A549 (cell line): Measurements from ENCODE around the gene SLC8A1. TPM values are rescaled to one million over a fixed set of nuclear protein-coding genes. Genes with fewer than 3 reads are reported as not detected.

Experiments
- ATAC-seq, 2 experiments: fragments of 200-7000 bp in 1 of 2; fragments of >200 bp in 1 of 2; cut with Nextera tagmentation in 1 of 2; cut with Tn5 transposase in 1 of 2; 3 replicates each; pipeline versions ENCODE4 v1.8.0 to v1.9.1; 2018 to 2020; ENCODE audit warnings: mild to moderate bottlenecking in 1 of 2, moderate library complexity in 1 of 2
- CTCF ChIA-PET: fragments of 300-600 bp; sonication (Branson Sonifier 250); formaldehyde crosslinking; extraction: SDS; loops from one replicate; lab custom pipeline; 2021; ENCODE audit warnings: antibody characterized with exemption, inconsistent platforms; lab: Yijun Ruan, JAX
- POLR2A ChIA-PET: fragments of 350-600 bp; formaldehyde crosslinking; extraction: SDS; loops from one replicate; lab custom pipeline; 2021; ENCODE audit warnings: antibody characterized with exemption, inconsistent platforms; lab: Yijun Ruan, JAX
- DNase-seq, 2 experiments: peaks; one replicate each; pipeline versions ENCODE4 v3.0.0 to v3.0.0-alpha.2; 2011 to 2016; ENCODE audit warnings: low read depth in 1 of 2, low spot score in 1 of 2
- FAIRE-seq: peaks from 2 replicates; lab custom pipeline; 2011; peaks lifted over from hg19 to GRCh38; lab: Jason Lieb, UNC
- H3K27ac ChIP-seq, 2 experiments: fragments of >200 bp; sonication (Bioruptor Twin); formaldehyde crosslinking; 3 replicates each; pipeline ENCODE4 v1.5.1; 2016 to 2017
- H3K4me1 ChIP-seq: fragments of >200 bp; sonication (Bioruptor Twin); formaldehyde crosslinking; 3 replicates; pipeline ENCODE4 v1.6.1; 2016
- H3K4me2 ChIP-seq: fragments of >200 bp; sonication (Bioruptor Twin); formaldehyde crosslinking; 3 replicates; pipeline ENCODE4 v1.6.1; 2016
- H3K4me3 ChIP-seq: fragments of >200 bp; sonication (Bioruptor Twin); formaldehyde crosslinking; 3 replicates; pipeline ENCODE4 v1.5.1; 2016
- H3K9me3 ChIP-seq: fragments of >200 bp; sonication (Bioruptor Twin); formaldehyde crosslinking; 3 replicates; pipeline ENCODE4 v1.6.1; 2016
- BHLHE40 ChIP-seq: IDR thresholded peaks from 2 replicates; pipeline ENCODE4 v1.6.1; 2012; ENCODE audit warnings: low read depth, low read length, inconsistent platforms
- CHD2 ChIP-seq: fragments of 150-350 bp; IDR thresholded peaks from 2 replicates; pipeline ENCODE4 v1.6.1; 2014; ENCODE audit warnings: low read length; ENCODE audit not compliant: partially characterized antibody
- CTCF ChIP-seq: fragments of >200 bp; sonication (Bioruptor Twin); formaldehyde crosslinking; IDR thresholded peaks from 3 replicates; pipeline ENCODE4 v1.5.1; 2016
- E2F6 ChIP-seq: IDR thresholded peaks from 2 replicates; pipeline ENCODE4 v1.6.1; 2012; ENCODE audit warnings: low read depth, borderline replicate concordance
- ESRRA ChIP-seq: fragments of 150-350 bp; IDR thresholded peaks from 2 replicates; pipeline ENCODE4 v1.6.1; 2014; ENCODE audit warnings: mild to moderate bottlenecking, low read length, borderline replicate concordance
- FOSL2 ChIP-seq, 2 experiments: fragments of 450-650 bp in 1 of 2; fragments of >200 bp in 1 of 2; sonication (Bioruptor Twin) in 1 of 2; formaldehyde crosslinking; IDR thresholded peaks; 2 replicates each; pipeline versions ENCODE4 v1.5.0 to v1.6.1; 2016 to 2020; ENCODE audit warnings: mild to moderate bottlenecking in 1 of 2, moderate library complexity in 1 of 2
- HDAC2 ChIP-seq: fragments of 200-600 bp; sonication (generic); IDR thresholded peaks from 2 replicates; pipeline ENCODE4 v1.6.1; 2016
- HEYL ChIP-seq: fragments of 250-450 bp; sonication (Bioruptor Pico); IDR thresholded peaks from 2 replicates; pipeline ENCODE4 v1.8.0; 2021; ENCODE audit warnings: mild to moderate bottlenecking, moderate library complexity
- HMGXB4 ChIP-seq: fragments of 250-450 bp; sonication (Bioruptor Pico); IDR thresholded peaks from 2 replicates; pipeline ENCODE4 v1.5.0; 2021; ENCODE audit warnings: mild to moderate bottlenecking, moderate library complexity, borderline replicate concordance
- JUN ChIP-seq, 2 experiments: fragments of >200 bp; sonication (Bioruptor Twin); formaldehyde crosslinking; IDR thresholded peaks; 2 replicates in 1 of 2; 3 replicates in 1 of 2; pipeline ENCODE4 v1.6.1; 2016 to 2017
- KDM5A ChIP-seq: fragments of 200-600 bp; sonication (generic); IDR thresholded peaks from 2 replicates; pipeline ENCODE4 v1.6.1; 2016; ENCODE audit warnings: antibody characterized with exemption, mild to moderate bottlenecking
- MYC ChIP-seq: IDR thresholded peaks from 2 replicates; pipeline ENCODE4 v1.6.1; 2012; ENCODE audit warnings: mild to moderate bottlenecking, inconsistent platforms, low read length, improper control_type of control experiment, borderline replicate concordance
- NR3C1 ChIP-seq: fragments of >200 bp; sonication (Bioruptor Twin); formaldehyde crosslinking; IDR thresholded peaks from 3 replicates; pipeline ENCODE4 v1.6.1; 2017
- POLR2A ChIP-seq: IDR thresholded peaks from 2 replicates; pipeline ENCODE4 v1.6.1; 2012; ENCODE audit warnings: mild to moderate bottlenecking, low read length
- RCOR1 ChIP-seq: fragments of 150-350 bp; IDR thresholded peaks from 2 replicates; pipeline ENCODE4 v1.6.1; 2014; ENCODE audit warnings: antibody characterized with exemption, low read length, low read depth
- RFX5 ChIP-seq: fragments of 450-650 bp; IDR thresholded peaks from 2 replicates; pipeline ENCODE4 v1.7.1; 2014; ENCODE audit warnings: antibody characterized with exemption, mild to moderate bottlenecking, moderate library complexity
- SMC3 ChIP-seq: fragments of >200 bp; sonication (Bioruptor Twin); formaldehyde crosslinking; IDR thresholded peaks from 3 replicates; pipeline ENCODE4 v1.6.1; 2018; ENCODE audit warnings: inconsistent platforms
- TFCP2L1 ChIP-seq: fragments of 250-450 bp; sonication (Bioruptor Pico); IDR thresholded peaks from 2 replicates; pipeline ENCODE4 v1.5.0; 2021; ENCODE audit warnings: mild to moderate bottlenecking
- TP53 ChIP-seq: fragments of 250-450 bp; sonication (Bioruptor Pico); IDR thresholded peaks from 2 replicates; pipeline ENCODE4 v1.5.0; 2021; ENCODE audit warnings: mild to moderate bottlenecking, moderate library complexity
- ZC3H11A ChIP-seq: fragments of 450-650 bp; IDR thresholded peaks from 2 replicates; pipeline ENCODE4 v1.6.1; 2014; ENCODE audit warnings: antibody characterized with exemption, mild to moderate bottlenecking
- WGBS: methylation state at CpG from one replicate; pipeline ENCODE4 v1.1.6; 2017; ENCODE audit errors: missing lambda C conversion rate; 5-methylcytosine and 5-hydroxymethylcytosine counted together
- polyA plus RNA-seq, 4 experiments: library from polyadenylated mRNA; depleted of rRNA in 3 of 4; stranded (reverse); fragments of >200 nt; fragmentation: RNase III in 1 of 4; extraction: RNeasy Plus Mini Kit Qiagen cat#74134 plus additional on column Dnase treatment in 1 of 4; gene quantifications; 2 replicates in 3 of 4; 3 replicates in 1 of 4; pipeline ENCODE4 v1.2.3, GENCODE V29; 2011 to 2017

The SLC8A1 gene
- polyA plus RNA-seq, 2 of the 4 experiments (the other 2 are of a cell fraction) = 0.28 to 0.92 TPM

DNA sequence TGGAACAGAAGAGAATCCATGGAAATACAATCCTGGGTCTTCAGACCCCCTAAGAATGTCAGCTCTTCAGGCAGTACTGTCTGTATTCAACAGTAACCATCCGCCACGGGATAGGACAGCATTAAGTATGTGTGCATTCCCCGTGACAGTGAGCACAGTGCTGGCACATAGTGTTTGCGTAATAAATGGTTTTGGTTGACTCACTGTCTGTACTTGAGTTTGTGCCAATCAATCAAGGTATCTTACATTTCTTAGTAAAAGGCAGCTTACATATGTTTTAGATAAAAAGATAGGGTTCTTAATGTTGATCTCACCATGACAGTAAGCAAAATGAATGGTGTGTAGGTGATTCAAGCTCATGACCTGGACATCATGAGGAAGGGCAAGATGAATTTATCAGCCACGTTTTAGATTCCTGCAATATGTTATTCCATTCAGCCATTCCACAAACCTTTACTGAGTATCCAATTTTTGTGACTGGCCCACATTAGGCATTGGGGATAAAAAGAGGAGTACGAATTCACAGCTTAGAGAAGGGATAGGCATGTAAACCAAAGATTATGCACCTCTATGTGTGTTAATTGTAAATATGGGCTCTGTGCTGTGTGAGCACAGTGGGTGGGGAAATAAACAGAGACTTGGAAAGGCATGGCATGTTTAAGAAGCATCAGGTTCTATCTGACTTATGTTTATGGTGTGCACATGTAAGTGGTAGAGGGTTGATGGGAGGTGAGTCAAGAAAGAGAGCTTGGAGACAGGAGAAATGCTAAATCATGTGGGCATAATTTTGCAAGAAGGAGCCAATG is 258.8 kb downstream of the SLC8A1 start:
- POLR2A ChIA-PET = no interaction called here
- H3K27ac ChIP-seq = no peak overlapping the region
- FAIRE-seq = no peak

GRCh38 chr2:40190457-40190856 is 261.4 kb downstream of the SLC8A1 start:
- H3K27ac ChIP-seq = no peak overlapping the region
- no peak for ATAC-seq
- H3K4me1 ChIP-seq = no peaks in the 10 kb centered on the region
- FAIRE-seq = no peak
- no peak overlapping the region for H3K4me2 ChIP-seq
- WGBS = 12% methylated on average over 5 of the region's 5 CpGs
- TF ChIP-seq HMGXB4 (CRISPR knock-in tag) (no peak), RFX5 (no peak), NR3C1 (no peak), HEYL (CRISPR knock-in tag) (no peak), MYC (no peak), BHLHE40 (no peak), CTCF (no peak), KDM5A (no peak), SMC3 (no peak), ESRRA (no peak), POLR2A (no peak), ZC3H11A (no peak), FOSL2 (IDR thresholded peaks at IDR 0.05) (no peak), FOSL2 (CRISPR knock-in tag; IDR thresholded peaks at IDR 0.05) (no peak), CHD2 (no peak), TFCP2L1 (CRISPR knock-in tag) (no peak), HDAC2 (no peak)
- H3K9me3 ChIP-seq = no peaks in the 10 kb centered on the region
- DNase-seq = no peak
- CTCF ChIA-PET = no interaction called here
- POLR2A ChIA-PET = no interaction called here
- H3K4me3 ChIP-seq = no peak overlapping the region

More for the DNA sequence above, 258.8 kb downstream of the SLC8A1 start:
- DNase-seq (no peak), ATAC-seq (no peak)
- WGBS = 11% methylated on average over 6 of the region's 6 CpGs
- no peak overlapping the region for H3K4me3 ChIP-seq
- CTCF ChIA-PET = interaction anchor here (0.6 to 1.1 kb wide), 2 partner anchors 9 to 67 kb away, joined by 3 read pairs; no protein-coding TSS in a partner anchor
- no peaks in the 10 kb centered on the region for H3K4me1 ChIP-seq
- no peaks in the 10 kb centered on the region for H3K9me3 ChIP-seq
- TF ChIP-seq RCOR1 (no peak), E2F6 (no peak), TP53 (CRISPR knock-in tag) (no peak), JUN (IDR thresholded peaks at IDR 0.05) (no peak), CHD2 (no peak), BHLHE40 (no peak), HEYL (CRISPR knock-in tag) (no peak)
- no peak overlapping the region for H3K4me2 ChIP-seq
